Upper lobe of left lung (tissue), 6 donors: ENCODE results near the gene CMIP. TPM values are rescaled to one million over a fixed set of nuclear protein-coding genes. Genes with fewer than 3 reads are reported as not detected.

Experiments used
- ATAC-seq, 2 donors: fragments of 200-7000 bp; cut with Tn5 transposase; one replicate each; pipeline ENCODE4 v1.9.1; 2022; ENCODE audit warnings: mild to moderate bottlenecking in 2 of 2, moderate library complexity in 2 of 2; ENCODE audit not compliant: low FRiP score in 2 of 2
- DNase-seq, 2 donors: peaks; one replicate each; pipeline ENCODE4 v3.0.0-alpha.2; 2019 to 2020
- H3K27ac ChIP-seq, 4 donors: fragments of 200-600 bp; sonication (generic); one replicate each; pipeline ENCODE4 v1.5.1; 2016 to 2019
- H3K27me3 ChIP-seq, 4 donors: fragments of 200-600 bp; sonication (generic); one replicate each; pipeline ENCODE4 v1.5.1; 2017 to 2019
- H3K36me3 ChIP-seq, 4 donors: fragments of 200-600 bp; sonication (generic); one replicate each; pipeline ENCODE4 v1.5.1; 2016 to 2019
- H3K4me1 ChIP-seq, 4 donors: fragments of 200-600 bp; sonication (generic); one replicate each; pipeline ENCODE4 v1.5.1; 2018 to 2019
- H3K4me3 ChIP-seq, 4 donors: fragments of 200-600 bp; sonication (generic); one replicate each; pipeline ENCODE4 v1.5.1; 2017 to 2019; ENCODE audit warnings: mild to moderate bottlenecking in 2 of 4, moderate library complexity in 1 of 4
- H3K9me3 ChIP-seq, 4 donors: fragments of 200-600 bp; sonication (generic); one replicate each; pipeline ENCODE4 v1.5.1; 2018 to 2019
- CTCF ChIP-seq, 6 experiments: fragments of 450-650 bp in 4 of 6; fragments of 200-600 bp in 2 of 6; sonication (generic) in 2 of 6; IDR thresholded peaks; one replicate each; pipeline ENCODE4 v1.5.1; 2016 to 2019; ENCODE audit warnings: antibody characterized with exemption in 6 of 6
- EP300 ChIP-seq, 4 donors: sonication (generic); formaldehyde crosslinking; IDR thresholded peaks; one replicate each; pipeline ENCODE4 v1.5.1; 2017; ENCODE audit warnings: antibody characterized with exemption in 4 of 4, control low read depth in 2 of 4
- POLR2A ChIP-seq, 4 donors: fragments of 450-650 bp; IDR thresholded peaks; one replicate each; pipeline ENCODE4 v1.5.1; 2016 to 2017; ENCODE audit warnings: antibody characterized with exemption in 4 of 4, mild to moderate bottlenecking in 2 of 4
- POLR2AphosphoS5 ChIP-seq, 2 donors: sonication (generic); formaldehyde crosslinking; IDR thresholded peaks; one replicate each; pipeline ENCODE4 v1.5.1; 2017; ENCODE audit warnings: antibody characterized with exemption in 2 of 2
- WGBS, 2 donors: methylation state at CpG; one replicate each; pipeline ENCODE4 v1.1.5; 2017 to 2018; 5-methylcytosine and 5-hydroxymethylcytosine counted together
- total RNA-seq, 6 donors: library from RNA; depleted of rRNA in 4 of 6; stranded (reverse); fragments of >200 nt in 4 of 6; gene quantifications; one replicate each; pipeline versions ENCODE4 v1.1.0 to v1.2.1, GENCODE V29; 2016 to 2021
- donor health status: DM: no; HTN: no; CAD: no; lungs with moderate emphysema.
- donor health status: DM: no; HTN: yes; CAD: no; lungs with severe emphysema.

The CMIP gene
- total RNA-seq, 6 donors from 2014 or later, result 48.3 to 109 (median 67.6) TPM

DNA sequence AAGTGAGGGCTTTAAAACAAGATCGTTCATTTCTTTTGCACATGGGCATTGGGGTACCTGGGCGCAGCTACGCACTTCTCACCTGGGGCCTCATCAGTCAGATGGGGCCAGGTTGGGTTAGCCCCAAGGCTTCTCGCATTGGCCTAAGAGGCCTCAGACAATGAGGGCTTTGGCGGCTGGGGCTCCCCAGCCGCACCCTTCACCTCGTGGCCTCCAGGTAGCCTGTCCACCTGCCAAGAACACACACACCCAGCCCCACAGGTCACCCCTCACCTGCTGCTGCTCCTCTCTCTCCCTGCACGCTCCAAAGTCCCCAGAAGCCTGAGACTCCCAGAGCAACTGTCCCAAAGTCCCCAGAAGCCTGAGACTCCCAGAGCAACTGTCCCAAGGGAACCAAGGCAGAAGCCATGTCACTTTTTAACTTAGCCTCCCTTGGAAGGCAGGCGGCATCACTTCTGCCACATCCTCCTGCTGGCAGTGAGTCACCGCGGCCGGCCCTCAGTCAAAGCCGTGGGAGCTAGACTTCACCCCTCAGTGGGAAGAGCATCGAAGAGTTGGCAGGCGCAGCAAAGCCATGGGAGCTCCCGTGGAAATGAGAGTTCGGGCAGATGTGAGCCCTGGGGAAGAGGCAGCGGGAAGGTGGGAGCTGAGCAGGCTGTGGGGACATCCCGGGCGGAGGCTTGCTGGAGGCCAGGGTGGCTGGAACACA, 255.6 kb downstream of the CMIP start:
- ATAC-seq, result no peak
- peaks cover 0 to 22% (median 11%) of the 10 kb centered on the region in 4 donors for H3K4me1 ChIP-seq
- H3K27ac ChIP-seq, result no peak overlapping the region
- H3K27me3 ChIP-seq, result no peaks in the 10 kb centered on the region
- H3K4me3 ChIP-seq, result no peak overlapping the region
- H3K36me3 ChIP-seq, result peaks cover 7 to 68% (median 38%) of the 10 kb centered on the region in 4 donors
- peak in 1 of 2 donors; percentile 52 for DNase-seq
- 93 to 96% methylated on average over 14 to 19 of the region's 20 CpGs for WGBS, 2 donors
- TF ChIP-seq POLR2AphosphoS5 (IDR thresholded peaks at IDR 0.05) (no peak), CTCF (IDR thresholded peaks at IDR 0.05) (no peak), EP300 (IDR thresholded peaks at IDR 0.05) (no peak), POLR2A (IDR thresholded peaks at IDR 0.05) (no peak)
- no peaks in the 10 kb centered on the region for H3K9me3 ChIP-seq

GRCh38 chr16:81700780-81701165, 256.2 kb downstream of the CMIP start:
- Histone ChIP-seq H3K36me3 (peaks cover 7 to 74% (median 44%) of the 10 kb centered on the region in 4 donors), H3K27me3 (no peaks in the 10 kb centered on the region), H3K27ac (no peak overlapping the region), H3K4me3 (no peak overlapping the region), H3K9me3 (no peaks in the 10 kb centered on the region), H3K4me1 (peaks cover 0 to 16% (median 9%) of the 10 kb centered on the region in 4 donors)
- DNase-seq (no peak), ATAC-seq (no peak)
- TF ChIP-seq POLR2AphosphoS5 (IDR thresholded peaks at IDR 0.05) (no peak), EP300 (IDR thresholded peaks at IDR 0.05) (no peak), CTCF (IDR thresholded peaks at IDR 0.05) (no peak), POLR2A (IDR thresholded peaks at IDR 0.05) (no peak)
- 93 to 97% methylated on average over 4 of the region's 4 CpGs for WGBS, 2 donors

DNA sequence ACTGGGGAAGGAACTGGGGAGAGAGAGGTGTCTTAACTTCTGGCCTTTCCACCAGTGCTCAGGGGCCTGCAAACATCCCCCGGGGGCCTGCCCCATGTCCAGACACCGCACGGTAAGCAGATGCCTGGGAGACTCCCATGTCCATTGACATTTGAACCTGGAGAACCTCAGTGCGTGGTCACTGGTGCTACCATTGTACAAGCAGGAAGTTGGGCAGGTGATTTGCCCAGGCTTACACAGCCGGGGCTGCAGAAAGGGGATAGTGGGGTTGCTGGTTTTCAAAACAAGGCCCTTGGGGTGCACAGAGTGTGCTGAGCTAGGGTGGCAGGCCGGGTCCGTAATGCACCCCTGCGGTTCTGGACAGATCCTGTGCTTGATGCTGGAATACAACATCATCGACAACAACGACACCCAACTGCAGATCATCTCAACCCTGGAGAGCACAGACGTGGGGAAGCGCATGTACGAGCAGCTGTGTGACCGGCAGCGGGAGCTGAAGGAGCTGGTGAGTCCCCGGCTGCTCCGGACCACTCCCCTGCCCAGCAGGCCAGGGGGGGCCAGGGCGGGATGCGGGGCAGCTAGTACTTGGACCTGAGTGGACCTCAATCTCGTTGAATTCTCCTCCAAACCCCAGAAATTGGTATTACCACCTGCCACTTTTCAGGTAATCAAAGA, 256.8 kb downstream of the CMIP start:
- H3K27ac ChIP-seq, result no peak overlapping the region
- 89 to 92% methylated on average over 15 to 20 of the region's 20 CpGs for WGBS, 2 donors
- H3K4me1 ChIP-seq, result peaks cover 0 to 11% (median 9%) of the 10 kb centered on the region in 4 donors
- no peaks in the 10 kb centered on the region for H3K27me3 ChIP-seq
- DNase-seq (peak in 1 of 2 donors; percentile 66), ATAC-seq (no peak)
- no peaks in the 10 kb centered on the region for H3K9me3 ChIP-seq
- TF ChIP-seq EP300 (IDR thresholded peaks at IDR 0.05) (no peak), POLR2AphosphoS5 (IDR thresholded peaks at IDR 0.05) (no peak), POLR2A (IDR thresholded peaks at IDR 0.05) (no peak), CTCF (IDR thresholded peaks at IDR 0.05) (no peak)
- H3K4me3 ChIP-seq, result no peak overlapping the region
- H3K36me3 ChIP-seq, result peaks cover 11 to 81% (median 49%) of the 10 kb centered on the region in 4 donors

GRCh38 chr16:81702506-81702905, 257.9 kb downstream of the CMIP start:
- no peak overlapping the region for H3K27ac ChIP-seq
- ATAC-seq (no peak), DNase-seq (no peak)
- H3K9me3 ChIP-seq, result no peaks in the 10 kb centered on the region
- no peaks in the 10 kb centered on the region for H3K27me3 ChIP-seq
- no peak overlapping the region for H3K4me3 ChIP-seq
- H3K36me3 ChIP-seq, result peaks cover 11 to 91% (median 56%) of the 10 kb centered on the region in 4 donors
- H3K4me1 ChIP-seq, result peaks cover 0 to 9% (median 4%) of the 10 kb centered on the region in 4 donors
- 92 to 94% methylated on average over 5 of the region's 5 CpGs for WGBS, 2 donors
- TF ChIP-seq CTCF (IDR thresholded peaks at IDR 0.05) (no peak), POLR2AphosphoS5 (IDR thresholded peaks at IDR 0.05) (no peak), POLR2A (IDR thresholded peaks at IDR 0.05) (no peak)
